GM20000 (cell line): ENCODE data around the gene KRR1.

Experiments used
- DNase-seq: peaks from one replicate; pipeline ENCODE4 v3.0.0; 2012; ENCODE audit warnings: low spot score
- CTCF ChIP-seq: IDR thresholded peaks from 2 replicates; pipeline ENCODE4 v1.5.1; 2012; ENCODE audit warnings: mild to moderate bottlenecking, control low read depth; ENCODE audit errors: extremely low read depth, missing control alignments

The KRR1 gene

GRCh38 chr12:75481774-75482173, 29.6 kb downstream of the KRR1 start:
- no peak for TF ChIP-seq CTCF
- no peak for DNase-seq

- TF ChIP-seq CTCF = no peak
- DNase-seq = no peak
These were observed 30.2 kb downstream of the KRR1 start for GRCh38 chr12:75481013-75481705.

- TF ChIP-seq CTCF = no peak
- DNase-seq = peak; percentile 69
These were observed 30.9 kb downstream of the KRR1 start, which contains the start of gene GLIPR1 for GRCh38 chr12:75480469-75480949. TSS of gene GLIPR1 (plus strand) at chr12:75480755. CDS start at chr12:75480881, 126 bp downstream.

- DNase-seq = no peak
- TF ChIP-seq CTCF = no peak
These were observed 31.4 kb downstream of the KRR1 start for GRCh38 chr12:75479963-75480461.

GRCh38 chr12:75478116-75478794, 33.2 kb downstream of the KRR1 start:
- peak; percentile 39 for DNase-seq
- TF ChIP-seq CTCF = no peak

GRCh38 chr12:75477137-75477536, 34.3 kb downstream of the KRR1 start:
- no peak for TF ChIP-seq CTCF
- no peak for DNase-seq

GRCh38 chr12:75476071-75476470, 35.3 kb downstream of the KRR1 start:
- no peak for TF ChIP-seq CTCF
- DNase-seq = no peak
